Measurements from ENCODE around the gene DLX4.
A peak's percentile ranks its signal among the peaks of the same experiment; 100 is the strongest.

DLX4 gene

GRCh38 chr17:49969134-49969759 is at the start of gene DLX4:
Gene DLX4, plus strand, starts transcription at chr17:49969190. Its CDS starts 279 bp downstream, at chr17:49969469.
- no peak for DNase-seq (ENCODE audit: low read depth in 2 of 2)

- no peak for DNase-seq (ENCODE audit: low read depth in 2 of 2)
These were observed 48.8 kb upstream of the DLX4 start for GRCh38 chr17:49920030-49920769.

- DNase-seq (ENCODE audit: low read depth in 2 of 2), result no peak
These were observed 46.9 kb upstream of the DLX4 start for GRCh38 chr17:49922095-49922494.

- DNase-seq (ENCODE audit: low read depth in 2 of 2), result no peak
These were observed 44.9 kb upstream of the DLX4 start for GRCh38 chr17:49924116-49924515.

GRCh38 chr17:49924589-49924988 is 44.4 kb upstream of the DLX4 start:
- DNase-seq (ENCODE audit: low read depth in 2 of 2), result no peak

- no peak for DNase-seq (ENCODE audit: low read depth in 2 of 2)
These were observed 43.1 kb upstream of the DLX4 start for GRCh38 chr17:49925921-49926320.

- DNase-seq (ENCODE audit: low read depth in 2 of 2), result no peak
These were observed 42.1 kb upstream of the DLX4 start for GRCh38 chr17:49926886-49927285.

- no peak for DNase-seq (ENCODE audit: low read depth in 2 of 2)
These were observed 40.7 kb upstream of the DLX4 start for GRCh38 chr17:49928126-49928800.

- peak in 1 of 2 experiments; percentile 18 for DNase-seq (ENCODE audit: low read depth in 2 of 2)
These were observed 40.0 kb upstream of the DLX4 start for GRCh38 chr17:49928837-49929475.

- no peak for DNase-seq (ENCODE audit: low read depth in 2 of 2)
These were observed 38.1 kb upstream of the DLX4 start for GRCh38 chr17:49930880-49931279.

- DNase-seq (ENCODE audit: low read depth in 2 of 2), result no peak
These were observed 37.4 kb upstream of the DLX4 start for GRCh38 chr17:49931416-49932137.

GRCh38 chr17:49932138-49932723 is 36.8 kb upstream of the DLX4 start:
- no peak for DNase-seq (ENCODE audit: low read depth in 2 of 2)

- DNase-seq (ENCODE audit: low read depth in 2 of 2), result no peak
These were observed 36.1 kb upstream of the DLX4 start for GRCh38 chr17:49932901-49933300.

- no peak for DNase-seq (ENCODE audit: low read depth in 2 of 2)
These were observed 33.3 kb upstream of the DLX4 start for GRCh38 chr17:49935526-49936210.

- DNase-seq (ENCODE audit: low read depth in 2 of 2), result no peak
These were observed 32.6 kb upstream of the DLX4 start for GRCh38 chr17:49936386-49936785.

- DNase-seq (ENCODE audit: low read depth in 2 of 2), result no peak
These were observed 29.7 kb upstream of the DLX4 start for GRCh38 chr17:49939318-49939717.

- DNase-seq (ENCODE audit: low read depth in 2 of 2), result no peak
These were observed 27.6 kb upstream of the DLX4 start for GRCh38 chr17:49941427-49941826.

- DNase-seq (ENCODE audit: low read depth in 2 of 2), result no peak
These were observed 26.0 kb upstream of the DLX4 start for GRCh38 chr17:49942947-49943346.

GRCh38 chr17:49944273-49944870 is 24.6 kb upstream of the DLX4 start:
- no peak for DNase-seq (ENCODE audit: low read depth in 2 of 2)

GRCh38 chr17:49946208-49946607 is 22.8 kb upstream of the DLX4 start:
- no peak for DNase-seq (ENCODE audit: low read depth in 2 of 2)
